SK-MEL-5 (cell line): ENCODE data around the gene ENOX2. TPM values are rescaled to one million over a fixed set of nuclear protein-coding genes. Genes with fewer than 3 reads are reported as not detected.

Source experiments
- DNase-seq: peaks from one replicate; pipeline ENCODE4 v3.0.0-alpha.2; 2016; ENCODE audit warnings: low read depth, low spot score
- in situ Hi-C: cut with HindIII; loops from 2 replicates; pipeline ENCODE4 v1.10.0; 2016; ENCODE audit warnings: low sequenced_read_pairs, high pct_unique_total_duplicates, low pct_unique_long_range_greater_than_20kb
- total RNA-seq: library from RNA; depleted of rRNA; stranded (reverse); fragments of >200 nt; shearing (Covaris generic); gene quantifications from 2 replicates; pipeline ENCODE4 v1.2.3, GENCODE V29; 2014

The ENOX2 gene
- total RNA-seq, 1 experiment from 2014 or later, result 28.8 TPM

- DNase-seq, result no peak
- in situ Hi-C loops, result no loop called here
Measured at GRCh38 chrX:130696542-130696941, 206.5 kb downstream of the ENOX2 start.

- DNase-seq, result no peak
- in situ Hi-C loops, result no loop called here
Measured at GRCh38 chrX:130695931-130696330, 207.1 kb downstream of the ENOX2 start.

GRCh38 chrX:130694983-130695382 is 208.0 kb downstream of the ENOX2 start:
- in situ Hi-C loops, result no loop called here
- DNase-seq, result no peak

- DNase-seq, result no peak
- in situ Hi-C loops, result no loop called here
Measured at GRCh38 chrX:130691576-130691975, 211.4 kb downstream of the ENOX2 start.

GRCh38 chrX:130688360-130688759 is 214.6 kb downstream of the ENOX2 start:
- in situ Hi-C loops, result no loop called here
- no peak for DNase-seq

GRCh38 chrX:130682990-130683389 is 220.0 kb downstream of the ENOX2 start:
- DNase-seq, result no peak
- in situ Hi-C loops, result no loop called here

GRCh38 chrX:130680164-130681035 is 222.6 kb downstream of the ENOX2 start:
- in situ Hi-C loops, result no loop called here
- DNase-seq, result peak; percentile 9

- DNase-seq, result no peak
Measured at GRCh38 chrX:130676861-130677260, 226.1 kb downstream of the ENOX2 start.

GRCh38 chrX:130672214-130672613 is 230.8 kb downstream of the ENOX2 start:
- DNase-seq, result no peak
- in situ Hi-C loops, result no loop called here

More at GRCh38 chrX:130676861-130677260, 226.1 kb downstream of the ENOX2 start:
- in situ Hi-C loops, result no loop called here

GRCh38 chrX:130669233-130669632 is 233.8 kb downstream of the ENOX2 start:
- no peak for DNase-seq
- in situ Hi-C loops, result no loop called here

- no peak for DNase-seq
- in situ Hi-C loops, result no loop called here
Measured at GRCh38 chrX:130665263-130665662, 237.7 kb downstream of the ENOX2 start.

- no peak for DNase-seq
- in situ Hi-C loops, result no loop called here
Measured at GRCh38 chrX:130658310-130658709, 244.7 kb downstream of the ENOX2 start.

GRCh38 chrX:130654409-130654950 is 248.5 kb downstream of the ENOX2 start:
- in situ Hi-C loops, result no loop called here
- no peak for DNase-seq

GRCh38 chrX:130652824-130653578 is 250.0 kb downstream of the ENOX2 start:
- in situ Hi-C loops, result no loop called here

GRCh38 chrX:130649738-130650137 is 253.3 kb downstream of the ENOX2 start:
- in situ Hi-C loops, result no loop called here
- DNase-seq, result no peak

More at GRCh38 chrX:130652824-130653578, 250.0 kb downstream of the ENOX2 start:
- no peak for DNase-seq

- no peak for DNase-seq
- in situ Hi-C loops, result no loop called here
Measured at GRCh38 chrX:130647468-130647867, 255.5 kb downstream of the ENOX2 start.

- in situ Hi-C loops, result no loop called here
- DNase-seq, result no peak
Measured at GRCh38 chrX:130645955-130646583, 256.9 kb downstream of the ENOX2 start.

- in situ Hi-C loops, result no loop called here
- no peak for DNase-seq
Measured at GRCh38 chrX:130637591-130637990, 265.4 kb downstream of the ENOX2 start.
